Natural killer cell (primary cell): ENCODE data around the gene MBTD1. TPM values are rescaled to one million over a fixed set of nuclear protein-coding genes. Genes with fewer than 3 reads are reported as not detected.
"Not testable (repeated sequence)": the region's sequence is repeated elsewhere in the genome, so short reads cannot be mapped to it uniquely, and the experiment has no call there.

Experiments used
- ATAC-seq, 3 donors: fragments of 150-1000 bp in 2 of 3; fragments of 200-7000 bp in 1 of 3; cut with Tn5 transposase; 1 replicate in 1 of 3; 2 replicates in 2 of 3; pipeline ENCODE4 v1.10.0; 2021; ENCODE audit warnings: mild to moderate bottlenecking in 2 of 3, moderate library complexity in 2 of 3
- DNase-seq, 2 donors: peaks; one replicate each; pipeline versions ENCODE4 v3.0.0 to v3.0.0-alpha.2; 2013 to 2021; ENCODE audit warnings: mixed read lengths in 1 of 2
- H3K27ac ChIP-seq: one replicate; pipeline ENCODE4 v1.5.1; 2013; ENCODE audit warnings: mild to moderate bottlenecking, low read length
- H3K27me3 ChIP-seq: one replicate; pipeline ENCODE4 v1.6.1; 2013; ENCODE audit warnings: low read length; ENCODE audit not compliant: control insufficient read depth, insufficient read depth
- H3K36me3 ChIP-seq: one replicate; pipeline ENCODE4 v1.6.1; 2013; ENCODE audit warnings: low read length; ENCODE audit not compliant: control insufficient read depth, insufficient read depth
- H3K4me1 ChIP-seq: one replicate; pipeline ENCODE4 v1.6.1; 2013; ENCODE audit warnings: low read length; ENCODE audit not compliant: control insufficient read depth, insufficient read depth
- H3K4me3 ChIP-seq: one replicate; pipeline ENCODE4 v1.5.1; 2013; ENCODE audit warnings: low read length
- H3K9me3 ChIP-seq: one replicate; pipeline ENCODE4 v1.6.1; 2013; ENCODE audit warnings: low read length; ENCODE audit not compliant: control insufficient read depth, insufficient read depth
- H3K27ac Mint-ChIP-seq, 2 donors: one replicate each; pipeline ENCODE4 v1.8.0; 2022; ENCODE audit warnings: mild to moderate bottlenecking in 2 of 2, mixed read lengths in 2 of 2, moderate library complexity in 1 of 2
- H3K27me3 Mint-ChIP-seq, 2 donors: one replicate each; pipeline ENCODE4 v1.8.0; 2022; ENCODE audit warnings: low read depth in 2 of 2, mixed read lengths in 2 of 2
- H3K36me3 Mint-ChIP-seq: one replicate; pipeline ENCODE4 v1.8.0; 2022; ENCODE audit warnings: mixed read lengths
- H3K4me1 Mint-ChIP-seq, 2 donors: one replicate each; pipeline ENCODE4 v1.8.0; 2022; ENCODE audit warnings: mixed read lengths in 2 of 2
- H3K4me3 Mint-ChIP-seq: one replicate; pipeline ENCODE4 v1.8.0; 2022; ENCODE audit warnings: mild to moderate bottlenecking, moderate library complexity, mixed read lengths
- H3K9me3 Mint-ChIP-seq, 2 donors: one replicate each; pipeline ENCODE4 v1.8.0; 2022; ENCODE audit warnings: mixed read lengths in 2 of 2
- WGBS: methylation state at CpG from one replicate; pipeline ENCODE4 v1.1.7; 2013; ENCODE audit warnings: missing lambda C conversion rate; ENCODE audit not compliant: insufficient coverage; 5-methylcytosine and 5-hydroxymethylcytosine counted together
- intact Hi-C: fragments of 100-400 bp; cut with micrococcal nuclease; formaldehyde crosslinking; loops from one replicate; pipeline ENCODE4 v1.14.2; 2022
- total RNA-seq, 4 donors: library from RNA; stranded (reverse); fragments of 120-200 nt in 1 of 4; gene quantifications; one replicate each; pipeline versions ENCODE4 v1.2.3 to v1.2.4, GENCODE V29; 2013 to 2022
- TF ChIP-seq, protein P1 (sequence below): fragments of 200-600 bp; IDR thresholded peaks from one replicate; pipeline ENCODE4 v1.8.0; 2022; ENCODE audit warnings: antibody characterized with exemption

The MBTD1 gene
- total RNA-seq, 3 donors from 2014 or later (not counting 1 experiment from before 2014, with no cell fraction given), result 24.6 to 32.4 (median 28.8) TPM

- Mint-ChIP-seq H3K36me3 (peaks cover 16% of the 10 kb centered on the region), H3K9me3 (no peaks in the 10 kb centered on the region), H3K4me3 (no peak overlapping the region), H3K27ac (peak overlapping the region in 1 of 2 donors; percentile 11), H3K4me1 (peaks cover 19 to 23% of the 10 kb centered on the region in 2 donors), H3K27me3 (no peaks in the 10 kb centered on the region)
- no peaks in the 10 kb centered on the region for H3K27me3 ChIP-seq
- H3K4me1 ChIP-seq, result no peaks in the 10 kb centered on the region
- WGBS, result 95% methylated on average over 4 of the region's 6 CpGs
- ATAC-seq, result no peak
- DNase-seq, result no peak
- H3K4me3 ChIP-seq, result no peak overlapping the region
- no peak overlapping the region for H3K27ac ChIP-seq
- peaks cover 77% of the 10 kb centered on the region for H3K36me3 ChIP-seq
- TF ChIP-seq, protein P1, sequence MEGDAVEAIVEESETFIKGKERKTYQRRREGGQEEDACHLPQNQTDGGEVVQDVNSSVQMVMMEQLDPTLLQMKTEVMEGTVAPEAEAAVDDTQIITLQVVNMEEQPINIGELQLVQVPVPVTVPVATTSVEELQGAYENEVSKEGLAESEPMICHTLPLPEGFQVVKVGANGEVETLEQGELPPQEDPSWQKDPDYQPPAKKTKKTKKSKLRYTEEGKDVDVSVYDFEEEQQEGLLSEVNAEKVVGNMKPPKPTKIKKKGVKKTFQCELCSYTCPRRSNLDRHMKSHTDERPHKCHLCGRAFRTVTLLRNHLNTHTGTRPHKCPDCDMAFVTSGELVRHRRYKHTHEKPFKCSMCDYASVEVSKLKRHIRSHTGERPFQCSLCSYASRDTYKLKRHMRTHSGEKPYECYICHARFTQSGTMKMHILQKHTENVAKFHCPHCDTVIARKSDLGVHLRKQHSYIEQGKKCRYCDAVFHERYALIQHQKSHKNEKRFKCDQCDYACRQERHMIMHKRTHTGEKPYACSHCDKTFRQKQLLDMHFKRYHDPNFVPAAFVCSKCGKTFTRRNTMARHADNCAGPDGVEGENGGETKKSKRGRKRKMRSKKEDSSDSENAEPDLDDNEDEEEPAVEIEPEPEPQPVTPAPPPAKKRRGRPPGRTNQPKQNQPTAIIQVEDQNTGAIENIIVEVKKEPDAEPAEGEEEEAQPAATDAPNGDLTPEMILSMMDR, result no peak
- H3K9me3 ChIP-seq, result no peaks in the 10 kb centered on the region
- intact Hi-C loops, result no loop called here
Observed at GRCh38 chr17:51269991-51270390, 10.1 kb upstream of the MBTD1 start.

GRCh38 chr17:51264466-51264865 is 4.6 kb upstream of the MBTD1 start:
- H3K4me3 ChIP-seq, H3K27me3 Mint-ChIP-seq, H3K9me3 Mint-ChIP-seq, ATAC-seq, H3K4me3 Mint-ChIP-seq, DNase-seq, H3K27ac ChIP-seq, H3K27ac Mint-ChIP-seq, H3K36me3 Mint-ChIP-seq, H3K27me3 ChIP-seq, H3K9me3 ChIP-seq: not testable (repeated sequence)
- H3K4me1 Mint-ChIP-seq, result peaks cover 19 to 27% of the 10 kb centered on the region in 2 donors
- intact Hi-C loops, result loop anchor here (5.0 kb wide), 1 partner anchor 112 kb away; the partner anchor contains the start of gene NME1
- Histone ChIP-seq H3K36me3 (peaks cover 40% of the 10 kb centered on the region), H3K4me1 (peaks cover 14% of the 10 kb centered on the region)
- 73% methylated on average over 4 of the region's 4 CpGs for WGBS

- no peak for DNase-seq
- Histone ChIP-seq H3K27me3 (no peaks in the 10 kb centered on the region), H3K9me3 (no peaks in the 10 kb centered on the region), H3K36me3 (peaks cover 27% of the 10 kb centered on the region), H3K27ac (no peak overlapping the region), H3K4me3 (no peak overlapping the region), H3K4me1 (peaks cover 26% of the 10 kb centered on the region)
- Mint-ChIP-seq H3K27ac (peak overlapping the region in 1 of 2 donors; percentile 21), H3K4me3 (peak overlapping the region; percentile 65), H3K4me1 (peaks cover 30 to 37% of the 10 kb centered on the region in 2 donors), H3K9me3 (no peaks in the 10 kb centered on the region), H3K36me3 (peaks cover 7% of the 10 kb centered on the region), H3K27me3 (no peaks in the 10 kb centered on the region)
- WGBS, result 98% methylated on average over 3 of the region's 3 CpGs
- TF ChIP-seq, protein P1, result no peak
- intact Hi-C loops, result loop anchor here (5.0 kb wide), 1 partner anchor 111 kb away; the partner anchor contains the start of gene NME1
- no peak for ATAC-seq
Observed at GRCh38 chr17:51263006-51263405, 3.2 kb upstream of the MBTD1 start.

- WGBS, result 6% methylated on average over 42 of the region's 42 CpGs
- H3K27ac ChIP-seq, result peak overlapping the region; percentile 76
- H3K27ac Mint-ChIP-seq, result peak overlapping the region; percentile 82 to 97
- no peak for ATAC-seq
- no peak for DNase-seq
- no peaks in the 10 kb centered on the region for H3K27me3 Mint-ChIP-seq
- no peaks in the 10 kb centered on the region for H3K36me3 Mint-ChIP-seq
- H3K4me3 Mint-ChIP-seq, result peak overlapping the region; percentile 92
- H3K4me1 Mint-ChIP-seq, result peaks cover 36 to 45% of the 10 kb centered on the region in 2 donors
- no peaks in the 10 kb centered on the region for H3K27me3 ChIP-seq
- H3K9me3 ChIP-seq, result no peaks in the 10 kb centered on the region
- peaks cover 26% of the 10 kb centered on the region for H3K4me1 ChIP-seq
- no peaks in the 10 kb centered on the region for H3K9me3 Mint-ChIP-seq
- peaks cover 16% of the 10 kb centered on the region for H3K36me3 ChIP-seq
- intact Hi-C loops, result loop anchor here (2.0 to 5.0 kb wide), 2 partner anchors 94 to 109 kb away; partner anchors contain the start of genes NME1 and NME2
- peak overlapping the region; percentile 53 for H3K4me3 ChIP-seq
- TF ChIP-seq, protein P1, result no peak
Observed at GRCh38 chr17:51261024-51261963, 1.4 kb upstream of the MBTD1 start.
